Dermis lymphatic vessel endothelial cell (primary cell): Measurements from ENCODE around the gene CUEDC1. TPM values are rescaled to one million over a fixed set of nuclear protein-coding genes. Genes with fewer than 3 reads are reported as not detected.

Source experiments
- total RNA-seq: library from RNA; depleted of rRNA; stranded (reverse); fragments of >200 nt; gene quantifications from 2 replicates; pipeline ENCODE4 v1.2.1, GENCODE V29; 2014

CUEDC1 gene, protein sequence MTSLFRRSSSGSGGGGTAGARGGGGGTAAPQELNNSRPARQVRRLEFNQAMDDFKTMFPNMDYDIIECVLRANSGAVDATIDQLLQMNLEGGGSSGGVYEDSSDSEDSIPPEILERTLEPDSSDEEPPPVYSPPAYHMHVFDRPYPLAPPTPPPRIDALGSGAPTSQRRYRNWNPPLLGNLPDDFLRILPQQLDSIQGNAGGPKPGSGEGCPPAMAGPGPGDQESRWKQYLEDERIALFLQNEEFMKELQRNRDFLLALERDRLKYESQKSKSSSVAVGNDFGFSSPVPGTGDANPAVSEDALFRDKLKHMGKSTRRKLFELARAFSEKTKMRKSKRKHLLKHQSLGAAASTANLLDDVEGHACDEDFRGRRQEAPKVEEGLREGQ
- total RNA-seq, result 5.1 TPM in 2 replicates

GRCh38 chr17:57955183-57955931 is at the start of gene CUEDC1:
CUEDC1 (minus strand) TSS chr17:57955412; CDS start chr17:57885564, 69,848 bp downstream.

GRCh38 chr17:57987581-57988300 is 32.5 kb upstream of the CUEDC1 start, which contains the start of gene VEZF1:
VEZF1 (minus strand) TSS chr17:57988254; CDS start chr17:57988111, 143 bp downstream.

DNA sequence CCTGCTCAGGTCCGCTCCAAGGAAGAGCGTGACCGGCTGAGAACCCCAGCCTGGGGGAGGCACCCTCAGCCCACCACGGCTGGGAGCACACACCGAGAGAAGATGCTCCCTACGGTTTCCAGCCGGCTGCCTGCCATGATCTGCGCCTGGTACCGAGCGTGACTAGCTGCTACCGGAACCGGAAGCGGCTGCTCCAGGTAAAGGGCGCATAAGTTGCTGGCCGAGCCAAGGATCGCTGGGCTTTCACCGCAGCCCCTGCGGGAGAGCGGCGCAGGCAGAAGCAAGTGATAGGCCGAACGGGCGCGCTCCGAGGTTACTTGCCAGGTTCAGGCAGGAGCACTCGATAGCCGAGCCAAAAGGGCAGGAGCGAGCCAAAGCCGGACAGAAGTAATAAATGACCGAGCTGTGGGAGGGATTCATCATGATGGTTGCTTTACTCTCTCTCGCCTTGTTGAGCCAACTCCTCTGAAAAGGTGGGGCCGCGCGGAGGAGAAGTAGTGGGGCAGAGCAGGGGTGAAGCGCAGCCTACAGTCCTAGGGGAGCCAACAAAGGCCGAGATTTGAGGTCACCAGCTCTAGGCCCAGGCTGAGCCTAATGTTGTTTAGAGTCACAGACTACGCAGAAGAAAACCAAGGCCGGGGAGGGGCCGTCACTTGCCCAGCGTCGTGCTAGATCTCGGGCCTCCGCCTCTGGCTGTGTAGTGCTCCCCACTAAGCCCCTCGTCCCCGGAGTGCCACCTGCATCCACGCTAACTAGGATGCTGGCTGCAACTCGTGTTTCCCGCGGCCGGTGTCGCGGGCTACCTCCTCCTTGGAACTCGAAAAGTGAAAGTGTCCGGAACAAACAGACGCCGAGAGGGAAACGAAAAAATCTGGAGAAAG is 105.1 kb downstream of the CUEDC1 start, which contains the start of gene MRPS23:
Gene MRPS23 (minus strand): TSS at position 171 of the 881 bp plus-strand sequence. CDS start 34 bp downstream, at position 137.

Other genes starting within 250 kb of the CUEDC1 start
- gene CCDC182, start 210.1 kb downstream of the CUEDC1 start, total RNA-seq, result not detected in 2 replicates
- gene MRPS23, start 105.4 kb downstream of the CUEDC1 start, total RNA-seq, result 23.1 and 31.6 TPM in 2 replicates
- 26.3 and 36.1 TPM in 2 replicates for gene VEZF1, start 32.8 kb upstream of the CUEDC1 start, total RNA-seq
- 333 and 428 TPM in 2 replicates for gene SRSF1, start 51.8 kb upstream of the CUEDC1 start, total RNA-seq
- gene DYNLL2, start 128.0 kb upstream of the CUEDC1 start, total RNA-seq, result 10.2 and 11.8 TPM in 2 replicates
- not detected in 2 replicates for gene OR4D1, start 193.0 kb upstream of the CUEDC1 start, total RNA-seq
- not detected in 2 replicates for gene OR4D2, start 211.6 kb upstream of the CUEDC1 start, total RNA-seq
- gene EPX, start 237.3 kb upstream of the CUEDC1 start, total RNA-seq, result not detected in 2 replicates